NK-92 treated with Interleukin-12 subunit alpha and Interleukin-12 subunit beta, amount 100 ng/mL, for 24 hours (cell line): ENCODE data around the gene CEP128.

Experiments used
- DNase-seq: peaks from one replicate; lab custom pipeline; 2025; lab: John Stamatoyannopoulos, UW

Gene CEP128

DNA sequence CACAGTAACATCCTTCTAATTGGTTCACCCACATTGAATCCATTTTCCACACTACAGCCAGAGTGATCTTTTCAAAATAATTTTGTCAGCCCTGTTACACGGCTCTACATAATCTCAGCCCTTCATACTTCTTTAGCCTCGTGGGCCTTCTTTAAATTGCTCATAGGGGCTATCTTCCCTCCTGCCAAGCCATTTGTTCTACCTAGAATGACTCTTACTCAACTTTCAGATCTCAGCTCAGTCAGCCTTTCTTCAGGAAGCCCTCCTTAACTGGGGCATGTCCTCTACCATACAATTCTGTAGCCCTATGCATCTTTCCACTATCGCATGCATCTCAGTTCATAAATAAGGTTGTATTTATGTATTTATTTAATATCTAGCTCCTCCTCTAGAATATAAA lies 39.7 kb downstream of the CEP128 start:
- no peak for DNase-seq

GRCh38 chr14:80901260-80901659 lies 40.3 kb downstream of the CEP128 start:
- no peak for DNase-seq

DNA sequence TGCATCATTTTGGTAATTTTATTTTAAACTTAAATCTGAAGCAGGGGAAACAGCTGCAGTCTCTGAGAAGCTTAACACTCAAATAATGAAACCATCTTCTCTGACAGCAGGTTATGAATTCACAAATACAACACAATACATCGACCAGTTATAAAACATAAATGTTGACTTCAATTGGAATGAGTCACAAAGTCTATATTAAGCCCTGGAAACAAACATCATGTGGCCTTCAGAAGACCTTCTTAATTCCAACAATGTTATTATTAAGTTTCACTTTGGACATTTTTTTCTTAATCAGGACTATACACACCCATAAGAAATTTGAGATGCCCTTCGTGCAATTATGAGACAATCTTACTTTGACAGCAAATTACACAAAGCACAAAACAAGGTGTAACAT lies 68.9 kb downstream of the CEP128 start:
- DNase-seq = no peak

GRCh38 chr14:80868260-80868659 lies 73.3 kb downstream of the CEP128 start:
- DNase-seq = no peak

DNA sequence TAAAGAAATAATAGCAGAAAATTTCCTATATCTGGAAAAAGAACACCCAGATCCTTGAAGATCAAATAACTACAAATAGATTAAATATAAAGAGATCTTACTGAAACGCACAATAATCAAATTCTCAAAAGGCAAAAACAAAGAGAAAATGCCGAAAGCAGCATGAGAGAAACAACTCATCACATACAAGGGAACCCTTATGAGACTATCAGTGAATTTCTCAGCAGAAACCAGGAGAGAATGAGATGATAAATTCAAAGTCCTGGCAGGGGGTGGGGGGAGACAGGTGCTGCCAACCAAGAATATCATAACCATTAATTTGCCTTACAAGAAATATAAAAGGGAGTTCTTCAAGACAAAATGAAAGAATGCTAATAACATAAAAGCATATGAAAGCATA lies 73.7 kb downstream of the CEP128 start:
- no peak for DNase-seq

DNA sequence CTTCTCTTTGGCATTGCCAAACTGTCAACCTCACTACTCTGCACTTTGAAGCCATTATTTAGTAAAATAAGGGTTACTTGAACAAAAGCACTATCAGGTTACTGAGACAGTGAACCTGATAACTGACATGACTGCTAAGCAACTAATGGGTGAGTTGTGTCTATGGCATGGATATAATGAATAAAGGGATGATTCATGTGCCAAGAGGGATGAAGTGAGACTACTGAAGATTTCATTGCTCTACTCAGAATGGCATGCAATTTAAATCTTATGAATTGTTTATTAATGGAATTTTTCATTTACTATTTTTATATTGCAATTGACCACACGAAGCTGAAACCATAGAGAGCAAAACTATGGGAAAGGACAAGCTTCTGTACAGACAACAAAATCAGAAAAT lies 74.4 kb downstream of the CEP128 start:
- DNase-seq = no peak

- no peak for DNase-seq
Observed at GRCh38 chr14:80865565-80865964, 76.0 kb downstream of the CEP128 start.

DNA sequence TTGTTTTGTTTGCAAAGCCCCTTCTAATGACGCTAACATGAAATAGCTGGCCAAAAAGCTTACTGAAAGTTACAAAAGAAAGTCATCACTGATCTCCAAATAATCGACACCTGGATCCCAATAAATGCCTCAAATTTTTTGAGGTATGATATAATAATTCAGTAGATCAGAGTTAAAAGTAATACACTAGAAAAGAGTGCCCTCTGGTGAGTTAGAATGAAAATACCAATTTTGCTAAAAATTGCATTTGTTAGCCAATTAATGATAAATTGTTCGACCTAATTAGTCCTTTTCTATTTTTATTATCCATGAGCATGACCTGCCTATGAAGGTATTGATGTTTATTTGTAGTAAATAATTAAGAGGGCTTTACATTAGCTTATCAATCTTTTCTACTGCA lies 78.6 kb downstream of the CEP128 start:
- DNase-seq = no peak

- no peak for DNase-seq
Observed at GRCh38 chr14:80862541-80862940, 79.0 kb downstream of the CEP128 start.

DNA sequence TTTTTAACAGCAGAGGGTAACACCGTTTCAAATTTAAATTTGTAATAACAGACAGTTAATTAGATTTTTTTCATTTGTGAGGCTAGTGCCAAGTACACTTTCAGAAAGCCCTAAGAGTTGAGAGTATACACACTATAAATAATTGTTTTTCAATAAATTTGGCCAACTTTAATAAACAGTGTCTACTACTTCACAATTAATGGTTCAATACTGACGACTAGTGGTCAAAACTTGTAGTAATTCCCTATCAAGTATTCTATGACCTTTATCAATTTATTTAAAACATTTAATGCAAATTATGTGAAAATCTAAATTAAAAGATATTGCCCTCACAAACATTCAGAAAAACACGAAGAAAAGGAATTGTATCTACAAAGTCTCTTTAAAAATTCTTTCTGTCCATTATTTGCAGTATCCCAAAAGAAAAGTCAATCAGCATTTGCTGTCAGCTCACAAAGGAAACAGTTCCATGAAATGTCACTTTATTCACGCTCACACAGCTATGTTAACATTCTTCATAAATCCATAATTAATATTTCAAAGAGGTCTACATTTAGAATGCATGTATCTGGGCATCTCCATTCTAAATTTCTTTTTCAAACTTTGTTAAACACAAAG lies 91.2 kb downstream of the CEP128 start:
- no peak for DNase-seq

DNA sequence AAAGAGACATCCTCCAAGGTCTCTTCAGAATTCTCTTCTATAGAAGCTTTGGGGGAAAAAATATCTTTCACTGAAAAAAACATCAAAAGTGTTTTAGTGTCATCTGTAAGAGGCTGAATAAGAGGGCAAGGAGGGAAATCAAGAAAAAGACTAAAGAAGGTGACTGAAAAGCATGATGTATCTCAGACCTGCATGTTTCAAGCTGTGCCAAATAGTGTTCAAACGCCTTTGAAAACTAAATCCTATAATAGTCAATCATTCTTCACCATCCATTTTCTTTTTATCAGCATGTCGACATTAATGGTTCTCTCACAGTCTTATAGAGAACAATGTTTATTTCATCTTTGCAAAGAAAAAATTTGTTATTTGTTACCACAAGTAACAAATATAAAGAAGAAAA lies 94.5 kb downstream of the CEP128 start:
- DNase-seq = no peak

DNA sequence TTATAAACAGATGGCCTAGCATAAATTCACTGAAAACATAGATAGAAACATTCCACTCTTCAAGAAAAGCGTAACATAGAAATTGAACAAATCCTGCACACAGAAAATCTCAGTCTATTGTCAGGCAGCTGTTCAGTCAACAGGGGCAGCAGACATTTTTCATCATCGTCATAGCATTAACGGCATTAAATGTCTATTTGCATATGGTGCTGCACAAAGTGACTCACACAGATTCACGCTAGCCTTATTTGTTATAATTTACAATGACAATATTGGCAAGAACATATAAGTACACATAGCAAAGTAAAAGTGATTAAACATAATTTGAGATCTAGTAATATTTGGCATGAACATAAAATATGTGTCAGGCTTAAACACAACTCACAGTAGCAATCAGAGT lies 95.7 kb downstream of the CEP128 start:
- no peak for DNase-seq

GRCh38 chr14:80844872-80845271 lies 96.7 kb downstream of the CEP128 start:
- DNase-seq = no peak

GRCh38 chr14:80839743-80840142 lies 101.8 kb downstream of the CEP128 start:
- DNase-seq = no peak

DNA sequence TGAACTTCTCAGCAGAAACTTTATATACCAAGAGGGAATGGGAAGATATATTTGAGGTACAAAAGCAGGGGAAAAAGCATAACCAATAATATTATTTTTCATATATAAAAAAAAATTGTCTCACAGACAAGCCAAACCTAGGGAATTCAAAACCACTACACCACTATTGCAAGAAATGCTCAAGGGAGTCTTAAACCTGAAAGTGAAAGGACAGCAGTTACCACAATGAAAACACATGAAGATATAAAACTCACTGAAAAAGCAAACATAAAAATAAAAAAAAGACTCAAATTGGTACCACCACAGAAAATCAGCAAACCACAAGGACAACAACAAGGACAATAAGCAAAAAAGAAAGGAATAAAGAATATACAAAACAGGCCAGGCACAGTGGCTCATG lies 131.9 kb downstream of the CEP128 start:
- DNase-seq = no peak

- no peak for DNase-seq
Observed at GRCh38 chr14:80805136-80805535, 136.4 kb downstream of the CEP128 start.

DNA sequence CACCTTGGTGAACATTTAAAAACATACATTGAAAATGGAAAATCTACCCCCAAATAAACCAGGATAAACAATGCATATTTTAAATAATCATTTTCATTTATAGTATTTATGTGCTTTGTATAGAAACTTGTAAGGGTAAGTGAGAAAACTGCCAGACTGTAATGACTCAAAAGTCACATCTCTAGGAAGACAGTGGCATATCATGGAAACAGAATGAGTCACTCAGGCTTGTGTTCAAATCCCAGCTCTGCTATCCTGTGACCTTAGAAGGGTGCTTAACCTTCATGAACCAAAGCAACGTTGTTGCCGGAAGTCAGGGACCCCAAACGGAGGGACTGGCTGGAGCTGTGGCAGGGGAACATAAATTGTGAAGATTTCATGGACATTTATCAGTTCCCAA lies 142.7 kb downstream of the CEP128 start:
- DNase-seq = no peak

DNA sequence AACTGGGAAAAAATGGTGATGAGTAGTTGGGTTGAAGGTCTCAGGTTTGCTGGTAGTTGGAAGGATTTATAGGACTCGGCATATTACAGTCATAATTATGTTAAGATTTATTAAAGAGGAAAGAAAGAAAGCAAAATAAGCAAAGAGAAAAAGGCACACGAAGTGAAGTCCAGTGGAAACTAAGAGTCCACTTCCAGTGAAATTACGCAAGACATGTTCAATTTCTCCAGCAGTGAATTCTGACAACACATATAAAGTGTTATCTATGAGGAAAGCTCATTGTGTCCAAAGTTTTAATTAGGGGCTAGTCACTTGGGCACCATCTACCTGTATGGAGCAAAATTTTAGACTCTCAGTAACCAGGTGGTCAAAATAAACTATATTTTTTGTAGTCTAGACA lies 143.3 kb downstream of the CEP128 start:
- DNase-seq = no peak

GRCh38 chr14:80792771-80793170 lies 148.8 kb downstream of the CEP128 start:
- DNase-seq = no peak

DNA sequence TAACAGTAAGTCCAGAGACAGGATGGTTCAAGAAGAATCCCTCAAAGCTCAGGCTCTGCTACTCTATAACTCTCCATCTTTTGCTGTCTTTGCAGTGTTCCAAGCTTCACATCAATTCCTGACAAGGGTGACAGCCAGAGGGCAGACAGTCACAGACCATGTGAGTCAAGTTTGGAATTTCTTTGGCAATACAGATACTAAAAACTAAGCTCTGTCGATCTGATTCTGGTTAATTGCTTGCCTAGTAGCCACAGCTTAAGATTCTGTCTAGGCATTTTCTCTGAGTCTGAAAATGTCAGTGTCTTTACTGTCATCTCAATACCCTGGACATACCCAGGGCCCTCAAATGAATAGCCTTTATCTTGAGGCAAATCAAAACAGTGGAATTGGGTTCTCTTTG lies 153.7 kb downstream of the CEP128 start:
- DNase-seq = no peak

GRCh38 chr14:80784820-80785219 lies 156.7 kb downstream of the CEP128 start:
- DNase-seq = no peak

DNA sequence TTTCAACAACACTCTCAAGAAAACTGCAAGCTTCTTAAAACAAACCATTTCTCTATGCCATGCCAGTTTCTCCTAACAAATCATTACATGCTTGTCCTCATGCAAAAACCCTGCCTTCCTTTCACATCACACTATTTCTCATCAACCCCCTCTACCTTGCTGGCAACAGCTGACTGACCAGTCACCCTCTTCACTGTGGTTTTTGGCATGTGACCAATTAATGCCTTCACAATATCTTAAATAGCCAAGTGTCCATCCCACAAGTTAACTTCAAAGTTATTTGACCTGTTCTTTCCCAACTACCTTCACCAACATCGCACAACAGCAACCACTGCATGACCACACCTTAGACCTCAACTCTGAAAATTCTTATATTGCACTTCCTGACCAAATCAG lies 159.6 kb downstream of the CEP128 start:
- no peak for DNase-seq

GRCh38 chr14:80780500-80780899 lies 161.0 kb downstream of the CEP128 start:
- DNase-seq = no peak

- DNase-seq = no peak
Observed at GRCh38 chr14:80776657-80777056, 164.9 kb downstream of the CEP128 start.

DNA sequence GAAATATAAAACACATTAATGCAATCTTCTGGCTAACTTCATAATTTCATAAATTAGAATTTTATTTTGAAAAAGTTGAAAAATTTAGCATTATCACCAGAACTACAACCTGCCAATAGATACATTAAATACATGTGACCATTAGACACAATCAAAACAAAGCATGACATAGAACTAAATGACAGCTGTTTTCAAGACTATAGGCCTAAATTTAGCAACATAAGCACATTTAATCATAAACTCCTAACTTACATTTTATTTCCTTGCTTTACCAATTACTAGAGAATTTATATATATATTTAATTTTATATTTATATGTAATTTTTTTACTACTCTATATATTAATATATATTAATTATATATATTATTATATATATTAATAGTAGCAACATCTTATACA lies 165.4 kb downstream of the CEP128 start:
- DNase-seq = no peak
